ENCODE results near the gene LRRC42. TPM values are rescaled to one million over a fixed set of nuclear protein-coding genes. Genes with fewer than 3 reads are reported as not detected.

Gene LRRC42
- total RNA-seq, 4 donors from 2014 or later, result 20.1 to 36.3 (median 24.4) TPM

DNA sequence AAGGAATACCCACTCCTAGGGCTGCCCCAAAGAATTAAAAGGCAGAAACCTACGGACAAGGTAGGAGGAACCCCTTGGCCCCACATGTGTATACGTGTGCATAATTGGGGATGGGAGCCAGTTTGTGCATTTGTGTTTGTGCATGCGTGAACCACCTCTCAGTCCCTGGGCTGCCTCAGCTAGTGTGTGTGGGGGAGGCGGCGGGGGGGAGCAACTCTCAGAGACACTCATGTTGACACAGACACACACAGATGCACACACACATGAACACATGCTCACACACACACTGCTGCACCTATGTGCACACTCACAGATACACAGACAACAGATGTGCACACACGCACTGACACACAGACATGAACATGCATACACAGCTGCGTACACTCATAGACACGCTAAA is 66.7 kb downstream of the LRRC42 start:
- WGBS, 2 donors, result 80 to 90% methylated on average over 7 to 8 of the region's 8 CpGs
- TF ChIP-seq, protein P1, sequence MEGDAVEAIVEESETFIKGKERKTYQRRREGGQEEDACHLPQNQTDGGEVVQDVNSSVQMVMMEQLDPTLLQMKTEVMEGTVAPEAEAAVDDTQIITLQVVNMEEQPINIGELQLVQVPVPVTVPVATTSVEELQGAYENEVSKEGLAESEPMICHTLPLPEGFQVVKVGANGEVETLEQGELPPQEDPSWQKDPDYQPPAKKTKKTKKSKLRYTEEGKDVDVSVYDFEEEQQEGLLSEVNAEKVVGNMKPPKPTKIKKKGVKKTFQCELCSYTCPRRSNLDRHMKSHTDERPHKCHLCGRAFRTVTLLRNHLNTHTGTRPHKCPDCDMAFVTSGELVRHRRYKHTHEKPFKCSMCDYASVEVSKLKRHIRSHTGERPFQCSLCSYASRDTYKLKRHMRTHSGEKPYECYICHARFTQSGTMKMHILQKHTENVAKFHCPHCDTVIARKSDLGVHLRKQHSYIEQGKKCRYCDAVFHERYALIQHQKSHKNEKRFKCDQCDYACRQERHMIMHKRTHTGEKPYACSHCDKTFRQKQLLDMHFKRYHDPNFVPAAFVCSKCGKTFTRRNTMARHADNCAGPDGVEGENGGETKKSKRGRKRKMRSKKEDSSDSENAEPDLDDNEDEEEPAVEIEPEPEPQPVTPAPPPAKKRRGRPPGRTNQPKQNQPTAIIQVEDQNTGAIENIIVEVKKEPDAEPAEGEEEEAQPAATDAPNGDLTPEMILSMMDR (IDR thresholded peaks at IDR 0.05), result no peak
- TF ChIP-seq POLR2A (IDR thresholded peaks at IDR 0.05), result no peak
- no peak overlapping the region for H3K4me3 ChIP-seq (ENCODE audit: low read depth, poor library complexity, severe bottlenecking)
- DNase-seq (ENCODE audit: low spot score in 2 of 2), result no peak
- intact Hi-C loops (cut with DNase I; ENCODE audit: low total_unique reads), result no loop called here

GRCh38 chr1:54013393-54014008 is 67.4 kb downstream of the LRRC42 start:
- intact Hi-C loops (cut with DNase I; ENCODE audit: low total_unique reads), result no loop called here
- 85 to 89% methylated on average over 8 of the region's 8 CpGs for WGBS, 2 donors
- DNase-seq (ENCODE audit: low spot score in 2 of 2), result no peak
- H3K4me3 ChIP-seq (ENCODE audit: low read depth, poor library complexity, severe bottlenecking), result no peak overlapping the region
- TF ChIP-seq, protein P1 (IDR thresholded peaks at IDR 0.05), result no peak
- TF ChIP-seq POLR2A (IDR thresholded peaks at IDR 0.05), result no peak

GRCh38 chr1:54014009-54014629 is 68.0 kb downstream of the LRRC42 start:
- no peak for DNase-seq (ENCODE audit: low spot score in 2 of 2)
- WGBS, 2 donors, result 46 to 56% methylated on average over 13 to 16 of the region's 17 CpGs
- H3K4me3 ChIP-seq (ENCODE audit: low read depth, poor library complexity, severe bottlenecking), result no peak overlapping the region
- TF ChIP-seq, protein P1 (IDR thresholded peaks at IDR 0.05), result no peak
- no peak for TF ChIP-seq POLR2A (IDR thresholded peaks at IDR 0.05)
- intact Hi-C loops (cut with DNase I; ENCODE audit: low total_unique reads), result no loop called here

- DNase-seq (ENCODE audit: low spot score in 2 of 2), result peak in 1 of 2 donors; percentile 68
- intact Hi-C loops (cut with DNase I; ENCODE audit: low total_unique reads), result no loop called here
- 49 to 55% methylated on average over 8 of the region's 8 CpGs for WGBS, 2 donors
- TF ChIP-seq, protein P1 (IDR thresholded peaks at IDR 0.05), result no peak
- TF ChIP-seq POLR2A (IDR thresholded peaks at IDR 0.05), result no peak
- no peak overlapping the region for H3K4me3 ChIP-seq (ENCODE audit: low read depth, poor library complexity, severe bottlenecking)
Measured at GRCh38 chr1:54016343-54017282, 70.5 kb downstream of the LRRC42 start.

Other genes starting within 250 kb of the LRRC42 start
- 1 to 10 TPM in 3 of 4 donors, under 1 TPM in 1; 0.63 to 2.4 (median 1.0) TPM for gene GLIS1, start 207.2 kb upstream of the LRRC42 start, total RNA-seq
- 10 to 100 TPM in 2 of 4 donors, 1 to 10 TPM in 2; 6.8 to 13.3 (median 11.1) TPM for gene NDC1, start 108.1 kb upstream of the LRRC42 start, total RNA-seq
- gene YIPF1, start 56.6 kb upstream of the LRRC42 start, total RNA-seq, result 10 to 100 TPM; 11.7 to 30.0 (median 19.5) TPM
- gene DIO1, start 52.2 kb upstream of the LRRC42 start, total RNA-seq, result not detected
- 10 to 100 TPM in 3 of 4 donors, 1 to 10 TPM in 1; 9.9 to 19.2 (median 12.4) TPM for gene IFT25, start 651 bp upstream of the LRRC42 start, total RNA-seq
- gene LDLRAD1, start 71.8 kb downstream of the LRRC42 start, total RNA-seq, result not detected
- 100 to 1,000 TPM; 197 to 355 (median 320) TPM for gene TMEM59, start 106.9 kb downstream of the LRRC42 start, total RNA-seq
- gene TCEANC2, start 107.3 kb downstream of the LRRC42 start, total RNA-seq, result 1 to 10 TPM; 3.1 to 4.3 (median 3.8) TPM
- gene CDCP2, start 206.7 kb downstream of the LRRC42 start, total RNA-seq, result under 1 TPM in 3 of 4 donors, not detected in 1; 0.23 to 0.47 (median 0.46) TPM